HG03103 (cell line): ENCODE data around the gene FANCL.
"Not testable (repeated sequence)": the region's sequence is repeated elsewhere in the genome, so short reads cannot be mapped to it uniquely, and the experiment has no call there.

Source experiments
- ATAC-seq: cut with Tn5 transposase; IDR thresholded peaks from one replicate; pipeline ENCODE4 v1.9.1; 2021; ENCODE audit warnings: low read depth; ENCODE audit not compliant: unreplicated experiment

FANCL gene

DNA sequence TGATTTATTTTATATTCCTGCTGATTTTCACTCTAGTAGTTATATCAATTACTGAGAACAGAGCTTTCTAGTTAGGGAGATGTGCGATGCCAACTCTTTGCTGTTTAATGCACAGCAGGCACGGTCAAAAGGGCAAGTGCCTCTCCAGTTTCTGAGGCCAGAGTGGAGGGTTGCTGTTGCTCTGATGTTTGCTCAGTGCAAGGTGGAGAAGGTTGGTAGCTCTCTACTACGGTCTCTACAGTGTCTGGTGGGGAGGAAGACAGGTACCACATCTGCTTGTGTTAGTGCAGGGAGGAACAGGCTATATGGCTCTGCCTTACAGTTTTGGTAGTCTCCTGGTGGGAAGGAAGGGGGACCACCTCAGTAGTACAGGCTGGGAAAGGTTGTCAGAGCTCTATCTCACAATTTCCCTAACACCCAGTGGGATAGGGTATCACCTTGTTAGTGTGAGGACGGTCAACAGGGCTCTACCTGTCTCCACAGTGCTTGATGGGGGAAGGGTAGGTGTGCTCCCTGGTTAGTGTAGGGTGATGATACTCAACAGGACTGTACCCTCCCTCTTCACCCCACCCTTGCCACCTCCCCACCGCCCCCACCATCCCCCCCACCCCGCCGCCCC, 85.9 kb downstream of the FANCL start:
- no peak for ATAC-seq

DNA sequence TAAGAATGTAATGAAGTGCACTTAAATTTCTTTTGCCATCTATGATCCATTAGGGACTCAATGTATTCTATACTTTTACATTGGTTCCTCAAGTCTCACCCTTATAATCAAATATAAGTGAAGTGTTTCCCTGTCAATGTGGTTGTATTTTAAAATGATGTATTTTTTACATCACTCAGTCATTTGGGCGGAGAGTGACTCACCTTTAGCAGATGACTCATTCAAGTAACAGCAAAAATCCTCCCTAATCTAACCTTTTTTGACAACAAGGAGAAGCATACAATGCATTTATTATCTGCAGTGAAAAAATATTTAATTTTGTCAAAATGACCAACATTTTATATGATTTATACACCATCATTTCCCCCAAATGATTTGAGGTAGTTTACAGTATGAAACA, 94.4 kb downstream of the FANCL start:
- no peak for ATAC-seq

DNA sequence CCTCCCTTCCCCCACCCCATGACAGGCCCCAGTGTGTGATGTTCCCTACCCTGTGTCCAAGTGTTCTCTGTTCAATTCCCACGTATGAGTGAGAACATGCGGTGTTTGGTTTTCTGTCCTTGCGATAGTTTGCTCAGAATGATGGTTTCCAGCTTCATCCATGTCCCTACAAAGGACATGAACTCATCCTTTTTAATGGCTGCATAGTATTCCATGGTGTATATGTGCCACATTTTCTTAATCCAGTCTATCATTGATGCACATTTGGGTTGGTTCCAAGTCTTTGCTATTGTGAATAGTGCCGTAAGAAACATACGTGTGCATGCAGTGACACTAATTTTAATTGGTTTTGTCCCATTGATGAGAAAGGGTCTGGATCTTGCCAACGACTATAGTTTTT, 95.4 kb downstream of the FANCL start:
- not testable (repeated sequence) for ATAC-seq

DNA sequence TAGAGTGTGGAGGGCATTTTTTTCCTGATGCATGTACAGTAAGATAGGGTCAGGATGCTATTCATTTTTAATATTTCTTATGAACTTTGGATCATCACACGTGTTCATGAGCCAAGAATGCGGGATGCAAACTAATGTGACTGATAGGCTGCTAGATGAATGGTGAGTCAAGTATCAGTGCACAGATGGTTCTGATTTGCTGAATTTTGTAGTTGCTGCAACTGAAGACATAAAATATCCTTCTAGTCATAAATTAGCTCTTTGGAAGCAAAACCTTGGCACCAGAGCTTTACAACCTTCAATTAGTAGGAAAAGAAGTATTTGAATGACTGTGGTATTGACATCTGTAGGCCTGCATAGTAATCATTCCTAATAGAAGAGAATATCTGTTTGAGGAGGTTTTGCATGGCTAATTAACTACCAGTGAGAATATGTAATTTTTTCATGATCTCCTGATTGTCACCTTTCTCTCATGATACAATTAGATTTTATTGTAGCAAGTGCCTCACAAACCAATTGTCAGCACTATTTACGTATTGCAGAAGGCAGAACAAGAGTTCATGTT, 100.5 kb downstream of the FANCL start:
- ATAC-seq = no peak

DNA sequence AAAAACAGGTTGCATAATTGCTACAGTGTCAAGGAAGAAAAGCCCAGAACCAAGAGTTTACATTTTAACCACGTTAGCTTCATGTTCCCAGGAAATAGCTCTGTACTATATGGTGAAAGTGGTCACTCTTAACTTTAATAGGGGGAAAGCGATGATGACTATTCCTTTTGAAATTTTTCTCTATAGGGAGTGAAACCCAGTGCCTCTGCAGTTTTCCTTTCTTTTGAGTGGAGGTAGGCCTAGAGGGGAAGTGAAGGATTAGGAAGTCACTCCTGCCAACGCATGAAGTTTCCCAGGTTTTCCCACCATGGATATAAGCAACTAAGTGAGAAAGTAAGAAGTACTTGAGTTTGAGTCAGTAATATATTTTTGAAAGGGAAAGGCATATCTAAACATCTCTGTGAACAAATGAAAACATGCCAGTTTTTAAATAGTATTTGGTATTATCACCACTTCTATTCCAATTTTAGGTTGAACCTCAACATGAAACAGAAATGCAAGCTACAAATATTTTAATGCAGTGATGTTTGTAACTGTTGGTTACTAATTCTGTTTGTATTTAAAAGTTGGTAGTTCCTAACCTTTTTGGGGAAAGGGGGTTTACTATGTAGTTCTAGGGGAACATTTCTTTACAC, 102.6 kb downstream of the FANCL start:
- ATAC-seq = no peak

DNA sequence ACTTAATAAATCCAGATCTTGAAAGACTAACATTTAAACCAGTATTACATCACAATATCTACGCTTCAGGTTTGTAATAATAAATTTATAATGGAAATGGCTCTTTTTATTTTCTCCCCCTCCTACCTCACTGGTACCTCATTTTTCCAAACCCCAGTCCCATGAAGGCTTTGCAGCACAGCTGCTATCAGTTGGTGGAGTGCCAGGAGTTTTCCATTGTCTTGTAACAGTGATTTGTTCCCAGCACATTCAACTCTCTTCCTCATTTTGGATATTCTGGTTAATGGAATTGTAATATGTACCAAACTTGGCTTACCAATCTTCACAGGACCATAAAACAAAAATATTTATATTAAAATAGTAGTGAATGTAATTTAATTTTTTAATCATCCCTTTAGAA, 103.3 kb downstream of the FANCL start:
- ATAC-seq = no peak

DNA sequence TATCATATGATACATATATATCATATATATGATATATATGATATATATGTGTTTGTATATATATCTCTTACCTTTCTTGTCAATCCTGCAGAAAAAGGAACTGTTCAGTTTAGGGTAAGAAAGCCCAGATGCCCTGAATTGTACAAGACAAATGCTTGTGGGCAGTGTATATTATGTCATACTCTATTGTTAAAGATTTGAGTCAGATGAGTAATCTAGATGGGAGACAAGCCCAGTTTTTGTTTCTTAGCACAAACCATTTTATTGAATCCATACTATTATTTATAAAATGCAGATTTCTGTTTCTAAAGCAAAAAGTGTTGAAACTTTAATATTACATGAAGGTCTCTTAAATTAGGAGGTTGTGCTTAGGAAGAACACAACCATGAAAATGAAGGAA, 103.9 kb downstream of the FANCL start:
- peak; percentile 80 for ATAC-seq

DNA sequence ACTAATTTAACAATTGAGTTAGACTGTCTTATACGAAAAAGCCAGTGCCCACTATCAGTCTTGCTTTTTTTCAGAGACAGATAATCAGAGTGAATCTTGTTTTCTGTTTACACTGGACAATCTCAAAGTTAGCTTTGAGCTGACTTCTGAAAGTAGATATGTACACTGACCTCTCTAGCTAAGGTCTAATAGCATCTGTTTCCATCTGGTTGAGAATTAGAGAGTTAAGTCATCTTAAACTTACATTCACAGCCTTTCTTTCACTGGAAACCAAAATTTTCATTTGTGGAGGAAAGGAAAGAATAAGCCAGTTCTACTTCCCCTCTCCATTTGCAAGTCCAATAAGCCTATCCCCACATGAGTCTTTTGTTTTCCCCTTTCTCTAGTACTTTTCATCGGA, 105.3 kb downstream of the FANCL start:
- no peak for ATAC-seq

DNA sequence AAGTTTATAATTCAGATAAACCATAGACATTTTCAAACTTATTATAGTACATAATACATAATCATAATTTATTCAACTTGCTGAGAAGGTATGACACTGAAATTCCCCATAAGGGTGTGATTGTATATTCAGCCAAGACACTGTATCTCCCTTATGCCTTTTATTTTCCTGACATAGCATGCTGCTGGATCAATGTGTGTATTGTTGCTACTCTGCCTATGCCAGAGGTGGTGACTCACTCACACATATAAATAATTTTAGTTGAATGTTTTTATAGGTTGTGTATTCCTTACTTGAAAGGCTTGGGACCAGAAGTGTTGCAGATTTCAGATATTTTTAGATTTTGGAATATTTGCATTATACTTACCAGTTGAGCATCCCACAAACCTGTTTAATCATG, 107.7 kb downstream of the FANCL start:
- ATAC-seq = no peak

DNA sequence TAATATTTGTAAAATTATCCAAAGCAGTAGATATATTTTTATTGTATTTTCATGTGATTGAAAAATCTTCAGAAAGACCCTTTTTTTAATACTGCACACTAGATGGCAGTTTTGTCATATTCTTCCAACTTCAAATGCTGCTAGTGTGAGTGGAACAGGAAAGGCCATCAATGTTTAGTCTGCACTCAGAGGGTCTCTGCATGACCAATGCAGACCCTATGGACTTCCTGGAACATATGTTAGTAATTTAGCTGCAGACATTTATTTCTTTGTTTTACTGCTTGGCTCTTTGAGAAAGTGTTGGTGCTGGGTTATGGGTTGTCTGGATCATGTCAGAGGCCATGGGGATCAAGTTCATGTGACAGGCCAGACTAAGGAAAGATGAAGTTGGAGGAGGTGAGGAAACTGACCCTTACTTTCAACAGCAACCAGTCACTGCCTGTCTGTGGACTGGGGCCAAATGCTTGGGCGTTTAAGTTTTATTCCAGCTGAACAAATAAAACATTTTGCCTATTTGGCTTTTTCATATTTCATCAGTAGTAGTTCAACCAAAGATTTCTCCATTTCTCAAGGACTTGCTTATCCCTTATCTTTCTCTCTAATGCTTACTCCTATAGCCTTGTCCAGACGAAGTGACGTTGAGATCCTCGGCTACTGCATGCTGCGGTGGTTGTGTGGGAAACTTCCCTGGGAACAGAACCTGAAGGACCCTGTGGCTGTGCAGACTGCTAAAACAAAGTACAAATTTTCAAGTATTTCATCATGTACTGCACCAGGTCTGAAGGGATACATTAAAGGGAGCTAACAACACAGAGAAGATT, 109.7 kb downstream of the FANCL start:
- no peak for ATAC-seq

DNA sequence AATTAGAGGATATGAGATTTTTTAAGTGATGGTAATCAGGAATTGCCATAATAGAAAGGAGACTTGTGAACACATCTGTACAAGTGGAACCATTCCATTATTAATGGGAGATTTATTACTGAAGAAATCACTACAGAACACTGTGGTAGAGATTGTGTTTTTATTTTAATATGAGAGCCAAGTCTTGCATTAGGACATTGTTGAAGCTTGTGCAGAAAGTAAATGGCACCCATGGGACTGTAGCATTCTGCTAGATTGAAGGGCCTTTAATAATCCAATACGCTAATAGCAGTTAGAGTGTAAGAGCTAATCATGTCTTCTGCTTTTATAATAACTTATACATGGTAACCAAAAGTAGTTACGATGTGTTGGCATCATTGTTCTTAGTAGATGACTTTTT, 110.9 kb downstream of the FANCL start:
- ATAC-seq = no peak

DNA sequence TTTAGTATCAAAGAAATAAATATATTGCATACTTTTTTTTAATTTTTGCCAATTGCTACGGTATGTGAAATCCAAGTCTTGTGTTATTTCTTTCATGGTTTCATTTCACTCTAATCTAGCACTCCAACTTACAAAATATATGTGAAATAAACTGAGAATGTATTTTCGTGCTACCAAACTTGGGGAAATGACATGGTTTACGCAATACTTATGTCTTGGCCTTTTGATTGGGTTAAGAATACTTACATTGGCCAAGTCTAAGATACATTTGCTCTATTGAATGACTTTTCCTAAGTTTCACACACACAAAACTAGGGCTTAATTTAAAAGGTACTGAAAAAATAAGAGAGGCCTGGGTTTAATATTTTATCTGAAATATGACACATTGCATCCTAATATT, 114.0 kb downstream of the FANCL start:
- ATAC-seq = no peak

DNA sequence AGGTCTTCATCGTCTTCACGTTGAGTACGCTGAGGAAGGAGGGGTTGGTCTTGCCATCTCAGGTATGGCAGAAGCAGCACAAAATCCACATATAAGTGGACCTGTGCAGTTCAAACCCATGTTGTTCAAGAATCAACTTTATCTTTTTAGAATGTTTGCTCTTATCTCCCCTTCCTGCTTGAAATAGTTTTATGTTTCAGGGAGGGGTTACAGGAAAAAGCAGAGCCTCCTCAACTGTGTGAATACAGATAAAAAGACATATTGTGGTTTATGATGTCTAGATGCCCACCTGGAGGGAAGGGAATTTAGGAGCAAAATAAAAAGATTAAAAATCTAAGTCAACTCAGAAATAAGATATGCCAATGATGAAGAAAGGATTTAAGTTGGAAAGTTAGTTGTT, 118.6 kb downstream of the FANCL start:
- ATAC-seq = no peak

DNA sequence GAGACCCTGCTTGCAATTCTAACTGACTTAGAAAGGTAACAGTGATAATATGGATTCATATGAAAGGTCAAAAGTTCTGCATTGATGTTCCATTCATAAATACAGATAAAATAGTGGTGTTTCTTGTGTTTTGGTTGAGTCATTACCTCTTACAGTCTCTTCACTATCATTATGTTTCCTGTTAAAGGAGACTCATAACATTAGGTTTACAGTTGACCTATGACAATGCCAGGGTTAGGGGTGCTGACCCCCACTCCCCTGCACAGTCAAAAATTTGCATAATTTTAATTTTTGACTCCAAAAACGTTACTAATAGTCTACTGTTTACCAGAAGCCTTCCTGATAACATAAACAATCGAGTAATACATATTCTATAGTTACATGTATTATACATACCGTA, 119.1 kb downstream of the FANCL start:
- ATAC-seq = no peak

DNA sequence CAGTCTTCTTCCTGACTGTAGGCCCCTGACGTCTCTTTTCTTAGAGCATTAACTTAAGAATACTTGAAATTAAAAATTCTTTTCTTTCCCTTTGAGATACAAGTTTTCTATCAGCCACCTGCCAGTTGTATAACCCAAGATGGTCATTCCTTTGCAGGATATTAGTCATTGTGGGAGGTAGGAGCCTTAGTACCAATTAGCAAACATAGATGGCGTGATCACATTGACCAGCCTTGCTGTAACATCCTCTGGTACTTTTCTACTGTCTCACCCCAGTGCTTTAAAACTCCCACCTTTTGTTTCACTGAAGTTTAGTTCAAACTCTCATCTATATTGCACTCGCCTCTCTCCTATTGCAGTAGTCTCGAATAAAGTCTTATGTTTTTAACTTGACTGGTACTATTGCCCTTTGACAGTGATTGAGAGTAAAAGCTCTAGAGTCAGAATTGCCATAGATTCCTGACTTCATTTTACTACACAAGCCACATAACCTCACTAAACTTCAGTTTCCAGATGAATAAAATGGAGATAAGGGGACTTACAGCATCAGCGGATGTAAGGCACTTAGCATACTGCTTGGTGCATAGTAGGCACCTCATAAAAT, 120.4 kb downstream of the FANCL start:
- no peak for ATAC-seq

DNA sequence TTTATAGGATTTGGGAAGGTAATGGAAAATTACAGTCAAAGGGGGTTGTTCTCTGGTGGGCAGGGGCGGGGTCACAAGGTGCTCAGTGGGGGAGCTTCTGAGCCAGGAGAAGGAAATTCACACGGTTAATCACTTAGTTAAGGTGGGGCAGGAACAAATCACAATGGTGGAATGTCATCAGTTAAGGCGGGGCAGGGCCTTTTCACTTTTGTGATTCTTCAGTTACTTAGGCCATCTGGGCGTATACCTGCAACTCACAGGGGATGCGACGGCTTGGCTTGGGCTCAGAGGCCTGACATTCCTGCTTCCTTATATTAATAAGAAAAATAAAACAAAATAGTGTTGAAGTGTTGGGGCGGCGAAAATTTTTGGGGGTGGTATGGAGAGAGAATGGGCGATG, 127.6 kb downstream of the FANCL start:
- ATAC-seq = not testable (repeated sequence)

DNA sequence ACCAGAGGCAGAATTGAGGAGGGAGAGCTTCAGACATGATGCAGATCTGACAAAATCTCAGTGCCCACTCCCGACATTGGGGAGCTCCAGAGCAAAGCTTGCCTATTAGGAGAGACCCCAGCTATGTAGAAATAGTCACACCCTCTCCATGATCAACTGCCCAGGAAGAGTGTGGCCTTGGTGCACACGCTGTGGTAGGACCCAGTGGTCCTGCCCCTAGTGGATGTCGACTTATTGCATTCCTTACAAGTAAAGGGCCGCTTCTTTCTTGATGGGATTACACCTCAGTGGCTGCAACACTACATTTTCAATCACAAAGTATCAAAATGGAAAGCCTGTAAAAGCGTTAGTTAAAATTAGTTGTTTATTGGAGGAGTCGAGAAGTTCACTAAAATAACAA, 130.4 kb downstream of the FANCL start:
- no peak for ATAC-seq

DNA sequence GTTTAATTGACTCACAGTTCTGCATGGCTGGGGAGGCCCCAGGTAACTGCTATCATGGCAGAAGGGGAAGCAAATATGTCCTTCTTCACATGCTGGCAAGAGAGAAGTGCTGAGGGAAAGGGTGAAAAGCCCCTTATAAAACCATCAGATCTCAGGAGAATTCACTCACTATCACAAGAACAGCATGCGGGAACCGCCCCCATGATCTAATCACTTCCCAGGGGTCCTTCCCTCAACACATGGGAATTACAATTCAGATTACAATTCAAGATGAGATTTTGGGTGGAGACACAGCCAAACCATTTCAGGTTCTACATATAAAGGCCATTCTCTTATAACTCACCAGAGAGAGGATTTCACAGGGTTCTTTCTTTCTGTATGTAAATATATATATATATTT, 131.6 kb downstream of the FANCL start:
- no peak for ATAC-seq
